DOHH2 (cell line): ENCODE measurements around the gene LIMS1.

Source experiments
- CTCF ChIP-seq: fragments of 200-600 bp; sonication (generic); IDR thresholded peaks from one replicate; pipeline ENCODE4 v1.5.1; 2014; ENCODE audit warnings: antibody characterized with exemption, mild to moderate bottlenecking, low read depth, low read length; ENCODE audit not compliant: poor library complexity, severe bottlenecking
- EZH2phosphoT487 ChIP-seq: fragments of 200-600 bp; sonication (generic); IDR thresholded peaks from 2 replicates; pipeline ENCODE4 v1.6.1; 2017; ENCODE audit warnings: borderline replicate concordance, mild to moderate bottlenecking, antibody characterized with exemption, low read length, moderate library complexity, mixed read lengths

GRCh38 chr2:108691447-108691846 lies 157.2 kb downstream of the LIMS1 start:
- TF ChIP-seq EZH2phosphoT487 (no peak), CTCF (no peak)
